Measurements from ENCODE around the gene MARCHF4. TPM values are rescaled to one million over a fixed set of nuclear protein-coding genes. Genes with fewer than 3 reads are reported as not detected.
A peak's percentile ranks its signal among the peaks of the same experiment; 100 is the strongest.

Gene MARCHF4
- total and polyA plus RNA-seq, 2 donors (not counting 3 experiments of a cell fraction or from before 2014, with no cell fraction given) = 11.7 to 21.5 TPM

- Histone ChIP-seq H3K4me2 (ENCODE audit: insufficient read depth, low read length) (peak overlapping the region; percentile 94), H4K20me1 (replicated peaks; ENCODE audit: control insufficient read depth, extremely low read depth, insufficient read depth, low read length) (no peaks in the 10 kb centered on the region), H3K27ac (ENCODE audit: insufficient read depth, low read depth, low read length) (peak overlapping the region; percentile 99), H3K27me3 (ENCODE audit: control insufficient read depth in 2 of 2, insufficient read depth in 2 of 2, low read length in 2 of 2) (no peaks in the 10 kb centered on the region), H3K9me3 (replicated peaks; ENCODE audit: control insufficient read depth, insufficient read depth, low read length) (no peaks in the 10 kb centered on the region), H3K4me1 (ENCODE audit: control insufficient read depth, extremely low read depth, insufficient read depth, low read length) (peaks cover 41% of the 10 kb centered on the region), H3K4me3 (replicated peaks in 1 of 3; ENCODE audit: insufficient read depth in 1 of 3, low read depth in 1 of 3, low read length in 3 of 3) (no peak overlapping the region), H3K9me1 (replicated peaks; ENCODE audit: control insufficient read depth, extremely low read depth, insufficient read depth, low read length) (no peaks in the 10 kb centered on the region), H3K9ac (replicated peaks; ENCODE audit: extremely low read depth, insufficient read depth, low read length) (no peak overlapping the region), H2AFZ (ENCODE audit: low read depth, low read length) (no peak overlapping the region), H3K36me3 (ENCODE audit: control insufficient read depth in 2 of 2, extremely low read depth in 1 of 2, insufficient read depth in 2 of 2, low read length in 2 of 2) (no peaks in the 10 kb centered on the region), H3K79me2 (ENCODE audit: control insufficient read depth, insufficient read depth, low read length) (peaks cover 16% of the 10 kb centered on the region)
- DNase-seq (ENCODE audit: low read depth, low spot score) (no peak), FAIRE-seq (no peak)
- dilution Hi-C loops (cut with MboI; ENCODE audit: extremely low pct_ligation_motif_present, low sequenced_read_pairs) = no loop called here
- CTCF ChIA-PET = interaction anchor here (1.0 to 3.1 kb wide), 5 partner anchors 8 to 151 kb away, joined by 3 to 52 read pairs (median 3); no protein-coding TSS in a partner anchor
- intact Hi-C loops (cut with micrococcal nuclease) = loop anchor here (1.0 to 2.0 kb wide), 2 partner anchors 75 to 124 kb away; partner anchors contain the start of gene RPL37A
- POLR2A ChIA-PET = interaction anchor here (1.0 to 1.1 kb wide), 2 partner anchors 38 to 104 kb away, joined by 3 to 4 read pairs; partner anchors contain the start of gene SMARCAL1
- no TSS peak for BruUV-seq (replicated peaks)
- no peak for TF ChIP-seq POLR2AphosphoS5 (IDR thresholded peaks at IDR 0.05; ENCODE audit: insufficient read depth, low read depth, low read length)
- no peak for TF ChIP-seq POLR2A (IDR thresholded peaks at IDR 0.05; ENCODE audit: low read depth, low read length)
- no peak for TF ChIP-seq MAX (IDR thresholded peaks at IDR 0.05; ENCODE audit: insufficient read depth, insufficient read length)
- TF ChIP-seq MYC (IDR thresholded peaks at IDR 0.05; ENCODE audit: low read depth, low read length) = no peak
- no peak for TF ChIP-seq JUN (IDR thresholded peaks at IDR 0.05; ENCODE audit: borderline replicate concordance, insufficient read depth, insufficient read length, low read depth)
- TF ChIP-seq CTCF (IDR thresholded peaks at IDR 0.05; ENCODE audit: extremely low read depth in 1 of 2, insufficient read depth in 1 of 2, low read depth in 1 of 2, low read length in 2 of 2) = no peak
- TF ChIP-seq GATA2 (IDR thresholded peaks at IDR 0.05; ENCODE audit: insufficient read depth, insufficient read length, low read depth, low read length) = no peak
- no peak for TF ChIP-seq EZH2 (IDR thresholded peaks at IDR 0.05; ENCODE audit: borderline replicate concordance, low read depth, low read length, severe bottlenecking)
- TF ChIP-seq FOS (IDR thresholded peaks at IDR 0.05; ENCODE audit: borderline replicate concordance, insufficient read depth, low read length) = no peak
These were observed 1.6 kb upstream of the MARCHF4 start for GRCh38 chr2:216373896-216374295.

Measured in endothelial cell of umbilical vein (primary cell).